Tibial artery (tissue), 4 donors: ENCODE results near the gene USB1.

ENCODE experiments used
- DNase-seq, 2 donors: peaks; one replicate each; pipeline ENCODE4 v3.0.0-alpha.2; 2019
- H3K27ac ChIP-seq, 2 donors: fragments of 200-600 bp; sonication (generic) in 1 of 2; 1 replicate in 1 of 2; 2 replicates in 1 of 2; pipeline ENCODE4 v1.5.1; 2018 to 2019; ENCODE audit warnings: mild to moderate bottlenecking in 1 of 2
- H3K27me3 ChIP-seq, 2 donors: fragments of 200-600 bp; sonication (generic) in 1 of 2; one replicate each; pipeline versions ENCODE4 v1.5.1 to v1.6.0; 2016 to 2019
- H3K36me3 ChIP-seq, 3 donors: fragments of 200-600 bp; sonication (generic) in 2 of 3; one replicate each; pipeline ENCODE4 v1.5.1; 2016 to 2019; ENCODE audit warnings: mild to moderate bottlenecking in 2 of 3
- H3K4me1 ChIP-seq, 4 donors: fragments of 200-600 bp; sonication (generic) in 2 of 4; 1 replicate in 3 of 4; 2 replicates in 1 of 4; pipeline ENCODE4 v1.5.1; 2016 to 2019
- H3K4me3 ChIP-seq, 2 donors: fragments of 200-600 bp; sonication (generic) in 1 of 2; 1 replicate in 1 of 2; 2 replicates in 1 of 2; pipeline ENCODE4 v1.5.1; 2018 to 2019; ENCODE audit warnings: mild to moderate bottlenecking in 2 of 2
- H3K9me3 ChIP-seq, 3 donors: fragments of 200-600 bp; sonication (generic) in 1 of 3; one replicate each; pipeline ENCODE4 v1.5.1; 2016 to 2019
- CTCF ChIP-seq, 2 experiments: fragments of 200-600 bp in 1 of 2; fragments of 450-650 bp in 1 of 2; IDR thresholded peaks; one replicate each; pipeline ENCODE4 v1.5.1; 2017 to 2019; ENCODE audit warnings: antibody characterized with exemption in 2 of 2, mild to moderate bottlenecking in 1 of 2, moderate library complexity in 1 of 2
- intact Hi-C: fragments of 100-400 bp; cut with DNase I; formaldehyde crosslinking; loops from one replicate; pipeline ENCODE4 v1.15.0; 2023; ENCODE audit warnings: low total_unique reads

Gene USB1

GRCh38 chr16:57985204-57986181 lies 15.7 kb upstream of the USB1 start:
- Histone ChIP-seq H3K36me3 (no peaks in the 10 kb centered on the region), H3K9me3 (no peaks in the 10 kb centered on the region), H3K27ac (no peak overlapping the region), H3K4me1 (peaks cover 0 to 23% (median 14%) of the 10 kb centered on the region in 4 donors), H3K4me3 (peak overlapping the region; percentile 36 to 54), H3K27me3 (peaks cover 0 to 27% of the 10 kb centered on the region in 2 donors)
- no peak for DNase-seq
- no peak for TF ChIP-seq CTCF (IDR thresholded peaks at IDR 0.05)
- intact Hi-C loops, result no loop called here

- Histone ChIP-seq H3K27me3 (peaks cover 0 to 27% of the 10 kb centered on the region in 2 donors), H3K4me3 (no peak overlapping the region), H3K4me1 (peaks cover 0 to 23% (median 14%) of the 10 kb centered on the region in 4 donors), H3K9me3 (no peaks in the 10 kb centered on the region), H3K27ac (no peak overlapping the region), H3K36me3 (no peaks in the 10 kb centered on the region)
- intact Hi-C loops, result no loop called here
- DNase-seq, result no peak
- TF ChIP-seq CTCF (IDR thresholded peaks at IDR 0.05), result no peak
These were observed 15.0 kb upstream of the USB1 start for GRCh38 chr16:57986196-57986595.

- intact Hi-C loops, result no loop called here
- peaks cover 0 to 27% of the 10 kb centered on the region in 2 donors for H3K27me3 ChIP-seq
- H3K4me1 ChIP-seq, result peaks cover 0 to 23% (median 14%) of the 10 kb centered on the region in 4 donors
- DNase-seq, result no peak
- no peak overlapping the region for H3K4me3 ChIP-seq
- no peak for TF ChIP-seq CTCF (IDR thresholded peaks at IDR 0.05)
- no peak overlapping the region for H3K27ac ChIP-seq
- H3K9me3 ChIP-seq, result no peaks in the 10 kb centered on the region
- H3K36me3 ChIP-seq, result peaks cover 0 to 4% (median 0%) of the 10 kb centered on the region in 3 donors
These were observed 13.6 kb upstream of the USB1 start for GRCh38 chr16:57987441-57988177.

GRCh38 chr16:57988929-57989328 lies 12.3 kb upstream of the USB1 start:
- intact Hi-C loops, result no loop called here
- DNase-seq, result no peak
- no peaks in the 10 kb centered on the region for H3K9me3 ChIP-seq
- peaks cover 5 to 9% (median 6%) of the 10 kb centered on the region in 3 donors for H3K36me3 ChIP-seq
- no peak overlapping the region for H3K4me3 ChIP-seq
- TF ChIP-seq CTCF (IDR thresholded peaks at IDR 0.05), result no peak
- peaks cover 0 to 23% (median 14%) of the 10 kb centered on the region in 4 donors for H3K4me1 ChIP-seq
- no peak overlapping the region for H3K27ac ChIP-seq
- H3K27me3 ChIP-seq, result peaks cover 0 to 22% of the 10 kb centered on the region in 2 donors

- Histone ChIP-seq H3K27ac (no peak overlapping the region), H3K9me3 (no peaks in the 10 kb centered on the region), H3K27me3 (no peaks in the 10 kb centered on the region), H3K36me3 (peaks cover 11 to 33% (median 32%) of the 10 kb centered on the region in 3 donors), H3K4me1 (peaks cover 0 to 12% (median 2%) of the 10 kb centered on the region in 4 donors), H3K4me3 (no peak overlapping the region)
- no peak for TF ChIP-seq CTCF (IDR thresholded peaks at IDR 0.05)
- intact Hi-C loops, result loop anchor here (10.0 kb wide), 1 partner anchor 237 kb away; no protein-coding TSS in a partner anchor
- DNase-seq, result no peak
These were observed 9.6 kb upstream of the USB1 start for GRCh38 chr16:57991551-57992059.
